AG04449 (cell line): ENCODE measurements around the gene EMILIN3.

Experiments used
- CTCF ChIA-PET: fragments of 350-600 bp; formaldehyde crosslinking; extraction: SDS; loops from one replicate; lab custom pipeline; 2021; ENCODE audit warnings: antibody characterized with exemption; lab: Yijun Ruan, JAX
- POLR2A ChIA-PET: fragments of 400-600, 350-600 bp; formaldehyde crosslinking; extraction: SDS; loops from one replicate; lab custom pipeline; 2020; ENCODE audit warnings: antibody characterized with exemption, inconsistent platforms; lab: Yijun Ruan, JAX
- DNase-seq: peaks from one replicate; pipeline ENCODE4 v3.0.0-alpha.2; 2010; ENCODE audit warnings: low read depth, low spot score
- H3K4me3 ChIP-seq: 2 replicates; pipeline ENCODE4 v1.5.1; 2011; ENCODE audit warnings: low read depth, mild to moderate bottlenecking, control low read depth, low read length
- CTCF ChIP-seq: IDR thresholded peaks from one replicate; pipeline ENCODE4 v1.5.1; 2011; ENCODE audit warnings: mild to moderate bottlenecking, moderate library complexity, low read length, control low read depth, inconsistent platforms; ENCODE audit not compliant: insufficient read depth; ENCODE audit errors: missing control alignments

EMILIN3 gene

GRCh38 chr20:41355192-41355591, 11.4 kb downstream of the EMILIN3 start:
- no peak for DNase-seq
- POLR2A ChIA-PET: no interaction called here

GRCh38 chr20:41353530-41353929, 13.1 kb downstream of the EMILIN3 start:
- CTCF ChIA-PET: interaction anchor here (0.9 to 1.9 kb wide), 3 partner anchors 13 to 181 kb away, joined by 3 to 8 read pairs (median 6); partner anchors contain the start of gene LPIN3
- TF ChIP-seq CTCF: no peak
- no peak overlapping the region for H3K4me3 ChIP-seq
- POLR2A ChIA-PET: no interaction called here
- DNase-seq: no peak

More at GRCh38 chr20:41355192-41355591, 11.4 kb downstream of the EMILIN3 start:
- CTCF ChIA-PET: interaction anchor here (2.1 kb wide), 1 partner anchor 182 kb away, joined by 5 read pairs; no protein-coding TSS in a partner anchor
- no peak overlapping the region for H3K4me3 ChIP-seq
- no peak for TF ChIP-seq CTCF

- no peak overlapping the region for H3K4me3 ChIP-seq
- no peak for DNase-seq
- ChIA-PET POLR2A (no interaction called here), CTCF (interaction anchor here (0.9 to 1.9 kb wide), 3 partner anchors 12 to 180 kb away, joined by 3 to 8 read pairs (median 6); partner anchors contain the start of gene LPIN3)
- TF ChIP-seq CTCF: no peak
These were observed 14.0 kb downstream of the EMILIN3 start for GRCh38 chr20:41352666-41353065.

DNA sequence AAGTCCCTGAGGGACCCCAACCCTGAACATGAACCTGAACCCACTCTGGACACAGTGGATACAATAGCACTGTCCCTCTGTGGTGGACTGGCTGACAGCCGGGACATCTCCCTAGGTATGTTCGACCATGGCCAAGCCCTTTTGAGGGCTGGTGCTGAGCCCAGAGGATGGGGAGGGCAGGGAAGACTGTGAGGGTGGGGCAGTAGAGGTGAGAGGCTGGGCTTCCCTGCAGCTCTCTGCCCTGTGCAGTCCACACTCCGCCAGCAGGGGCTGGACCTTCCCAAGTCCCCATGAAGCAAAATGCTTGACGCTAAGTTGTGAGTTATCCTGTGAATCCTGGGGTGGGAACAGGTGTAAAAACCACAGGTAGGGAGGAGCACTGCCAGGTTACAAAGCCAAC, 14.5 kb downstream of the EMILIN3 start:
- DNase-seq: no peak
- ChIA-PET POLR2A (no interaction called here), CTCF (no interaction called here)
- no peak for TF ChIP-seq CTCF
- H3K4me3 ChIP-seq: no peak overlapping the region

GRCh38 chr20:41350408-41350962, 16.1 kb downstream of the EMILIN3 start:
- ChIA-PET POLR2A (no interaction called here), CTCF (interaction anchor here (0.9 to 2.5 kb wide), 3 partner anchors 9 to 178 kb away, joined by 4 to 12 read pairs (median 11); partner anchors contain the start of gene LPIN3)
- DNase-seq: no peak
- no peak overlapping the region for H3K4me3 ChIP-seq
- TF ChIP-seq CTCF: no peak

DNA sequence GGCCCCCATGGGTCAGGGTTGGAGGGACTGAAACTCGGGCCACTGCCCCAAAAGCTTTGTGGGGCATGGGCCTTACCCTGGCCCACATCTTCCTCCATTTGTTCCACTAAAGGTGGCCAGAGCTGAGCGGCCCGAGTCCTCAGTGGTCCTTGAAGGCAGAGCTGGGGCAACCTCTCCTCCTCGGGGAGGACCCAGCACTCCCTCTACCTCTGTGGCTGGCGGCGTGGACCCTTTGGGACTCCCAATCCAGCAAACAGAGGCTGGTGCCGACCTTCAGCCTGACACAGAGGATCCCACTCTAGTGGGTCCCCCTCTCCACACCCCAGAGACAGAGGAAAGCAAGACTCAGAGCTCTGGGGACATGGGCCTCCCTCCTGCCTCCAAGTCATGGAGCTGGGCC, 16.7 kb downstream of the EMILIN3 start:
- H3K4me3 ChIP-seq: no peak overlapping the region
- no peak for TF ChIP-seq CTCF
- POLR2A ChIA-PET: no interaction called here
- CTCF ChIA-PET: interaction anchor here (0.9 to 2.5 kb wide), 4 partner anchors 9 to 177 kb away, joined by 4 to 12 read pairs (median 8); partner anchors contain the start of gene LPIN3
- DNase-seq: no peak
